GM12878 (cell line): ENCODE measurements around the gene SLC25A45. TPM values are rescaled to one million over a fixed set of nuclear protein-coding genes. Genes with fewer than 3 reads are reported as not detected.

Experiments used
- ATAC-seq: fragments of 200-7000 bp; cut with Tn5 transposase; 3 replicates; pipeline ENCODE4 v1.9.1; 2020; ENCODE audit warnings: mild to moderate bottlenecking, moderate library complexity
- BruUV-seq: library from RNA; stranded (reverse); fragments of 400-500 nt; replicated peaks from 2 replicates; lab custom pipeline; 2021; lab: Mats Ljungman, UMichigan
- CTCF ChIA-PET: fragments of 300-600 bp; sonication (Branson Sonifier 250); formaldehyde crosslinking; extraction: SDS; loops from one replicate; lab custom pipeline; 2021; ENCODE audit warnings: inconsistent platforms; lab: Yijun Ruan, JAX
- POLR2A ChIA-PET: fragments of 350-600 bp; formaldehyde crosslinking; extraction: SDS; loops from one replicate; lab custom pipeline; 2021; ENCODE audit warnings: inconsistent platforms; lab: Charles Lee
- RAD21 ChIA-PET: fragments of 300-600 bp; sonication (Branson Sonifier 250); formaldehyde crosslinking; loops from one replicate; lab custom pipeline; 2023; ENCODE audit warnings: antibody characterized with exemption; ENCODE audit not compliant: unreplicated experiment; lab: Charles Lee
- SMC1A ChIA-PET: fragments of 300-600 bp; sonication (Branson Sonifier 250); formaldehyde crosslinking; loops from one replicate; lab custom pipeline; 2023; ENCODE audit not compliant: unreplicated experiment, uncharacterized antibody; lab: Charles Lee
- DNase-seq: peaks from one replicate; pipeline ENCODE4 v3.0.0-alpha.2; 2011; ENCODE audit warnings: low read depth, low spot score
- FAIRE-seq: peaks from 3 replicates; lab custom pipeline; 2011; peaks lifted over from hg19 to GRCh38; lab: Jason Lieb, UNC
- H2AFZ ChIP-seq: 2 replicates; pipeline ENCODE4 v1.6.0; 2011; ENCODE audit warnings: low read depth, low read length, control low read depth; ENCODE audit not compliant: control insufficient read depth
- H3K27ac ChIP-seq: 2 replicates; pipeline ENCODE4 v1.5.1; 2011; ENCODE audit warnings: control low read depth; ENCODE audit not compliant: control insufficient read depth, insufficient read depth
- H3K27me3 ChIP-seq, 2 experiments: replicated peaks in 1 of 2; 2 replicates each; pipeline versions ENCODE4 v1.6.0 to v1.6.1; 2011; ENCODE audit warnings: low read length in 1 of 2; ENCODE audit not compliant: control insufficient read depth in 2 of 2, insufficient read depth in 2 of 2
- H3K36me3 ChIP-seq, 2 experiments: 2 replicates each; pipeline ENCODE4 v1.5.1; 2011; ENCODE audit warnings: low read length in 1 of 2; ENCODE audit not compliant: control insufficient read depth in 2 of 2, insufficient read depth in 2 of 2
- H3K4me1 ChIP-seq: 2 replicates; pipeline ENCODE4 v1.6.1; 2011; ENCODE audit warnings: mild to moderate bottlenecking, low read length, moderate library complexity, mixed read lengths; ENCODE audit not compliant: control insufficient read depth, insufficient read depth
- H3K4me2 ChIP-seq: 2 replicates; pipeline ENCODE4 v1.6.0; 2011; ENCODE audit warnings: control low read depth; ENCODE audit not compliant: control insufficient read depth, insufficient read depth
- H3K4me3 ChIP-seq: fragments of 200-600 bp; sonication (generic); 2 replicates; pipeline ENCODE4 v1.5.1; 2016
- H3K79me2 ChIP-seq: 2 replicates; pipeline ENCODE4 v1.6.0; 2011; ENCODE audit warnings: low read length; ENCODE audit not compliant: control insufficient read depth, insufficient read depth
- H3K9ac ChIP-seq: 2 replicates; pipeline ENCODE4 v1.8.0; 2011; ENCODE audit warnings: low read length, control low read depth, mixed read lengths; ENCODE audit not compliant: control insufficient read depth, insufficient read depth
- H3K9me3 ChIP-seq: replicated peaks from 3 replicates; pipeline ENCODE4 v1.5.1; 2011; ENCODE audit warnings: mild to moderate bottlenecking, low read length; ENCODE audit not compliant: control insufficient read depth, insufficient read depth
- H4K20me1 ChIP-seq: 2 replicates; pipeline ENCODE4 v1.6.0; 2011; ENCODE audit not compliant: control insufficient read depth, insufficient read depth
- CBX5 ChIP-seq: sonication (generic); IDR thresholded peaks from 2 replicates; pipeline ENCODE4 v1.6.1; 2016; ENCODE audit warnings: low read depth, moderate library complexity, mild to moderate bottlenecking, inconsistent platforms
- HDAC6 ChIP-seq: fragments of 200-600 bp; sonication (generic); IDR thresholded peaks from one replicate; pipeline ENCODE4 v1.8.0; 2017; ENCODE audit warnings: antibody characterized with exemption; ENCODE audit not compliant: unreplicated experiment
- IRF4 ChIP-seq: IDR thresholded peaks from 2 replicates; pipeline ENCODE4 v1.6.1; 2011; ENCODE audit warnings: low read depth, low read length
- NKRF ChIP-seq: fragments of 450-650 bp; conservative IDR thresholded peaks from 2 replicates; pipeline ENCODE4 v1.6.1; 2017; ENCODE audit warnings: mild to moderate bottlenecking, moderate library complexity
- NR2F1 ChIP-seq: fragments of 450-650 bp; conservative IDR thresholded peaks from 2 replicates; pipeline ENCODE4 v1.6.1; 2017; ENCODE audit warnings: mild to moderate bottlenecking
- PAX5 ChIP-seq: IDR thresholded peaks from 2 replicates; pipeline ENCODE4 v1.6.1; 2011; ENCODE audit warnings: low read depth, low read length, borderline replicate concordance
- SMARCA5 ChIP-seq: fragments of 450-650 bp; IDR thresholded peaks from 2 replicates; pipeline ENCODE4 v1.6.1; 2017; ENCODE audit warnings: mild to moderate bottlenecking
- TBL1XR1 ChIP-seq: IDR thresholded peaks from 2 replicates; pipeline ENCODE4 v1.6.1; 2012; ENCODE audit warnings: low read depth, low read length, improper control_type of control experiment
- ZNF24 ChIP-seq: fragments of 450-650 bp; IDR thresholded peaks from 2 replicates; pipeline ENCODE4 v1.6.1; 2017; ENCODE audit warnings: antibody characterized with exemption, mild to moderate bottlenecking
- ZZZ3 ChIP-seq: IDR thresholded peaks from 2 replicates; pipeline ENCODE4 v1.6.1; 2011; ENCODE audit warnings: low read depth; ENCODE audit not compliant: control insufficient read depth, insufficient read length
- WGBS: methylation state at CpG from one replicate; pipeline ENCODE4 v1.1.6; 2016; ENCODE audit warnings: low lambda C conversion rate; ENCODE audit not compliant: insufficient replicate concordance, insufficient coverage; ENCODE audit errors: missing lambda C conversion rate; 5-methylcytosine and 5-hydroxymethylcytosine counted together
- in situ Hi-C: fragments of 300-500 bp; cut with MboI; formaldehyde crosslinking; loops from 9 replicates; pipeline ENCODE4 v1.14.3; 2018; ENCODE audit warnings: mixed read lengths
- intact Hi-C: fragments of 100-400 bp; cut with micrococcal nuclease; formaldehyde crosslinking; loops from one replicate; pipeline ENCODE4 v1.14.2; 2022; ENCODE audit not compliant: unreplicated experiment
- polyA plus RNA-seq, 11 experiments: library from polyadenylated mRNA; depleted of rRNA in 4 of 11; unstranded in 6 of 11; stranded (reverse) in 5 of 11; fragments of >200 nt; fragmentation: Nextera tagmentation in 4 of 11; fragmentation: Illumina TruSeq in 1 of 11; extraction: Ambion mirVana in 4 of 11; extraction: Trizol in 1 of 11; gene quantifications; 1 replicate in 1 of 11; 2 replicates in 10 of 11; pipeline versions ENCODE4 v1.2.1 to v1.2.3, GENCODE V29; 2011 to 2016; ENCODE audit warnings: inconsistent platforms in 2 of 11, missing spikeins in 2 of 11, low read depth in 1 of 11
- total RNA-seq, 4 experiments: library from RNA; depleted of rRNA in 3 of 4; stranded (reverse); fragments of >200 nt in 3 of 4; fragmentation: Illumina TruSeq in 1 of 4; extraction: Trizol in 1 of 4; gene quantifications; 2 replicates each; pipeline versions ENCODE4 v1.2.1 to v1.2.3, GENCODE V29; 2013 to 2021
- TF ChIP-seq, protein P1 (sequence below): IDR thresholded peaks from 2 replicates; pipeline ENCODE4 v1.6.1; 2012; ENCODE audit warnings: improper control_type of control experiment, low read depth, low read length; ENCODE audit not compliant: insufficient replicate concordance

SLC25A45 gene
- total and polyA plus RNA-seq, 10 of the 15 experiments (the other 5 are each of a cell fraction or from before 2014, with no cell fraction given) = 4.1 to 35.2 (median 20.3) TPM

DNA sequence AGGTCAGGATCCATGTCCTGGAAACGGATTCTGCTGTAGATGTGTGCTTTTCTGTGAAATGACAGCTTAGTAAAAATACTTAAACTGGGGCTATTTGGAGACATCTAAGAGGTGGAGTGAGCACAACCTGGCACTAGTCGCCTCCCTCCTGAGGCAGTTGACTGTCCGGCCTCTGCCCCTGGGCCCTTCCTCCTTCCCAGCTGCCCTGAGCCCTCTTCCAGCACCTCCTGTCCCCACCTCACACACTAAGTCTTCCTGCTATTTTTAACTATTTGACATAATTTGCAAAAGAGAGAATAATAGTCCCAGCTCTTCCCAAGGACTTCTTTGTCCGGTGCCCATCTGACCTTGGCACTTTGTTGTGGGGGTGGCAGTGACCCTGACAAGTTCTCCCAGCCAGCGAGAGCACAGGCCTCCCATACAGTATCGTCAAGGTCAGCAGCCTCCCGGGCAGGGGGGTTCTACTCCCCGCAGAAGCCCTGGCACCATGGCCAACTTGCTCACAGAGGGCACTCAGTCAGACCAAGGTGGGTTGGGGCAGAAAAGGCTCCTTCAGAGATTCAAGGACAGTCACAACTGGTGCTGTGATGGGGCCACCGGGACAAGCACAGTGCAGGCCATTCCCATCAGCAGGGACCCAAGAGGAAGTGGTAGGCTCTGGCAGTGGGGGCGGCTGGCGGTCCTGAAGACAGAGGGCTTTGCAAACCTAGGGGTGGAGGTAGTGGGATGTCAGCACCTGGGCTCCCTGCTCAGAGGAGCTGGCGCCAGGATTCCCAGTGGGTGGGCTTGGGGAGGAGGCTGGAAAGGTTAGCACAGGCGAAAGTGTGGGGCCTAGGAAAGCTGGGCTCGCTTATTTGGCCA is 34.6 kb upstream of the SLC25A45 start (continued):
- TF ChIP-seq, protein P1, sequence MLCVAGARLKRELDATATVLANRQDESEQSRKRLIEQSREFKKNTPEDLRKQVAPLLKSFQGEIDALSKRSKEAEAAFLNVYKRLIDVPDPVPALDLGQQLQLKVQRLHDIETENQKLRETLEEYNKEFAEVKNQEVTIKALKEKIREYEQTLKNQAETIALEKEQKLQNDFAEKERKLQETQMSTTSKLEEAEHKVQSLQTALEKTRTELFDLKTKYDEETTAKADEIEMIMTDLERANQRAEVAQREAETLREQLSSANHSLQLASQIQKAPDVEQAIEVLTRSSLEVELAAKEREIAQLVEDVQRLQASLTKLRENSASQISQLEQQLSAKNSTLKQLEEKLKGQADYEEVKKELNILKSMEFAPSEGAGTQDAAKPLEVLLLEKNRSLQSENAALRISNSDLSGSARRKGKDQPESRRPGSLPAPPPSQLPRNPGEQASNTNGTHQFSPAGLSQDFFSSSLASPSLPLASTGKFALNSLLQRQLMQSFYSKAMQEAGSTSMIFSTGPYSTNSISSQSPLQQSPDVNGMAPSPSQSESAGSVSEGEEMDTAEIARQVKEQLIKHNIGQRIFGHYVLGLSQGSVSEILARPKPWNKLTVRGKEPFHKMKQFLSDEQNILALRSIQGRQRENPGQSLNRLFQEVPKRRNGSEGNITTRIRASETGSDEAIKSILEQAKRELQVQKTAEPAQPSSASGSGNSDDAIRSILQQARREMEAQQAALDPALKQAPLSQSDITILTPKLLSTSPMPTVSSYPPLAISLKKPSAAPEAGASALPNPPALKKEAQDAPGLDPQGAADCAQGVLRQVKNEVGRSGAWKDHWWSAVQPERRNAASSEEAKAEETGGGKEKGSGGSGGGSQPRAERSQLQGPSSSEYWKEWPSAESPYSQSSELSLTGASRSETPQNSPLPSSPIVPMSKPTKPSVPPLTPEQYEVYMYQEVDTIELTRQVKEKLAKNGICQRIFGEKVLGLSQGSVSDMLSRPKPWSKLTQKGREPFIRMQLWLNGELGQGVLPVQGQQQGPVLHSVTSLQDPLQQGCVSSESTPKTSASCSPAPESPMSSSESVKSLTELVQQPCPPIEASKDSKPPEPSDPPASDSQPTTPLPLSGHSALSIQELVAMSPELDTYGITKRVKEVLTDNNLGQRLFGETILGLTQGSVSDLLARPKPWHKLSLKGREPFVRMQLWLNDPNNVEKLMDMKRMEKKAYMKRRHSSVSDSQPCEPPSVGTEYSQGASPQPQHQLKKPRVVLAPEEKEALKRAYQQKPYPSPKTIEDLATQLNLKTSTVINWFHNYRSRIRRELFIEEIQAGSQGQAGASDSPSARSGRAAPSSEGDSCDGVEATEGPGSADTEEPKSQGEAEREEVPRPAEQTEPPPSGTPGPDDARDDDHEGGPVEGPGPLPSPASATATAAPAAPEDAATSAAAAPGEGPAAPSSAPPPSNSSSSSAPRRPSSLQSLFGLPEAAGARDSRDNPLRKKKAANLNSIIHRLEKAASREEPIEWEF = no peak
- TF ChIP-seq NR2F1 (0 out of 2 replicates have a peak, but pooled peaks have one; percentile 14), IRF4 (no peak)

DNA sequence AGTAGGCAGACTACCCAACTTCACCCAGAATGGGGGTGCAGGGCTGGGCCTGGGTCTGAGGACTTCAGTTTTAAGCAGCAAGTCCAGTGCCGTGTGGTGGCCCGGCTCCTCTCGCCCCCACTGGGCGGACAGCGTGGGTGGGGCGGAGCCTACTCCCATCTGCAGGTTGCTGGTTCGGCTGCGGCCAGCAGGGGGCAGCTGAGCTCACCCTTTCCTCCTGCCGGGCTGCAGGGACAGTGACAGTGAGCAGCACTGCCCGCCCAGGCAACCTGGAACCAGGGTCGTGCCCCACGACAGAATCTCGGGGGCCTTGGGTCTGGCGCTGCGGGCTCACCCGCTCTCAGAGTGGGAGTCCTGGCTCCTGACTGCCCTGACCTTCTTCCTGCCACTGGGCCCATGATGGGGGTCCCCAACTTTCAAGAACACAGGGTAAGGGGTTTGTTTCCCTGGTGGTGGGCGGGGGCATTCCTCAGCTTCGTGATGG is 33.9 kb upstream of the SLC25A45 start:
- Histone ChIP-seq H3K4me3 (peak overlapping the region; percentile 79), H3K36me3 (peaks cover 4 to 14% of the 10 kb centered on the region in 2 experiments; a peak in 3 of 4 replicates), H4K20me1 (no peaks in the 10 kb centered on the region), H3K9ac (peak overlapping the region; percentile 99), H3K79me2 (peaks cover 53% of the 10 kb centered on the region), H3K4me1 (peaks cover 49% of the 10 kb centered on the region), H3K27me3 (no peaks in the 10 kb centered on the region), H3K4me2 (peak overlapping the region; percentile 100), H3K27ac (peak overlapping the region; percentile 100), H2AFZ (peak overlapping the region; percentile 79), H3K9me3 (no peaks in the 10 kb centered on the region)
- FAIRE-seq = peak; percentile 96
- no TSS peak for BruUV-seq
- ChIA-PET SMC1A (interaction anchor here (0.6 to 12.7 kb wide), 29 partner anchors 9 to 158 kb away, joined by 3 to 232 read pairs (median 8); partner anchors contain the start of genes FRMD8, MALAT1, POLA2 and SLC25A45), POLR2A (interaction anchor here (0.7 to 13.6 kb wide), 20 partner anchors 9 to 97 kb away, joined by 3 to 323 read pairs (median 8); partner anchors contain the start of genes FRMD8 and MALAT1), CTCF (interaction anchor here (0.8 to 15.3 kb wide), 28 partner anchors 9 to 196 kb away, joined by 3 to 362 read pairs (median 10); partner anchors contain the start of genes FRMD8, MALAT1, SCYL1 and SLC25A45), RAD21 (interaction anchor here (0.6 to 15.3 kb wide), 31 partner anchors 9 to 154 kb away, joined by 3 to 282 read pairs (median 7); partner anchors contain the start of genes FRMD8, MALAT1, SCYL1 and SLC25A45)
- WGBS = 2% methylated on average over 18 of the region's 18 CpGs
- no peak for DNase-seq
- in situ Hi-C loops = loop anchor here (5.0 kb wide), 1 partner anchor 91 kb away; no protein-coding TSS in a partner anchor
- intact Hi-C loops = loop anchor here (1.0 to 5.0 kb wide), 6 partner anchors 14 to 156 kb away; partner anchors contain the start of genes FAM89B, SLC25A45 and ZNRD2
- peak; percentile 57 for ATAC-seq
- TF ChIP-seq TBL1XR1 = peak; percentile 66; the same call in 1 of the 2 replicates
- no peak for TF ChIP-seq HDAC6
- peak; percentile 92 for TF ChIP-seq SMARCA5
- peak; percentile 10; the same call in 1 of the 2 replicates for TF ChIP-seq ZNF24
- TF ChIP-seq ZZZ3 = no peak
- TF ChIP-seq CBX5 = no peak
- peak; percentile 25; the same call in 1 of the 2 replicates for TF ChIP-seq NKRF
- TF ChIP-seq PAX5 = 0 out of 2 replicates have a peak, but pooled peaks have one; percentile 18
